ENCODE measurements around the gene CRISP1. TPM values are rescaled to one million over a fixed set of nuclear protein-coding genes. Genes with fewer than 3 reads are reported as not detected.

The CRISP1 gene
- total and polyA plus RNA-seq, 9 of the 15 experiments (the other 6 are each of a cell fraction or from before 2014, with no cell fraction given), result not detected

GRCh38 chr6:49826743-49827406 lies 39.5 kb downstream of the CRISP1 start (continued):
- peak; percentile 31; the same call in 1 of the 2 replicates for TF ChIP-seq ZBTB40 (IDR thresholded peaks at IDR 0.05)
- no peak for TF ChIP-seq ZBTB40 (CRISPR knock-in tag; IDR thresholded peaks at IDR 0.05)
- TF ChIP-seq MGA (IDR thresholded peaks at IDR 0.05), result no peak
- TF ChIP-seq KLF10 (CRISPR knock-in tag; IDR thresholded peaks at IDR 0.05), result no peak
- TF ChIP-seq ZNF780A (CRISPR knock-in tag; IDR thresholded peaks at IDR 0.05), result no peak

Measured in K562 (cell line).